HepG2 (cell line): Measurements from ENCODE around the gene TTLL13. TPM values are rescaled to one million over a fixed set of nuclear protein-coding genes. Genes with fewer than 3 reads are reported as not detected.

Source experiments
- ATF4 ChIP-seq, 2 experiments: fragments of 450-650 bp in 1 of 2; sonication (generic) in 1 of 2; formaldehyde crosslinking; IDR thresholded peaks; 2 replicates each; pipeline versions ENCODE4 v1.5.0 to v1.8.0; 2020 to 2022; ENCODE audit warnings: mild to moderate bottlenecking in 1 of 2, missing genetic modification reagents in 1 of 2
- ERF ChIP-seq: IDR thresholded peaks from 2 replicates; pipeline ENCODE4 v1.6.1; 2018; ENCODE audit warnings: missing biosample characterization, missing genetic modification reagents
- HMGXB3 ChIP-seq: sonication (generic); formaldehyde crosslinking; IDR thresholded peaks from 2 replicates; pipeline ENCODE4 v1.4.0; 2020; ENCODE audit warnings: missing genetic modification reagents, borderline replicate concordance
- YEATS4 ChIP-seq: sonication (generic); formaldehyde crosslinking; IDR thresholded peaks from 2 replicates; pipeline ENCODE4 v1.4.0; 2020; ENCODE audit warnings: missing genetic modification reagents, borderline replicate concordance
- ZBTB20 ChIP-seq: sonication (generic); formaldehyde crosslinking; IDR thresholded peaks from 2 replicates; pipeline ENCODE4 v1.8.1; 2023; ENCODE audit warnings: missing genetic modification reagents, low read depth, mild to moderate bottlenecking, borderline replicate concordance
- ZNF124 ChIP-seq: sonication (generic); formaldehyde crosslinking; IDR thresholded peaks from 2 replicates; pipeline ENCODE4 v1.4.0; 2020; ENCODE audit warnings: missing genetic modification reagents
- polyA plus RNA-seq, 8 experiments: library from polyadenylated mRNA; depleted of rRNA in 3 of 8; stranded (reverse) in 7 of 8; unstranded in 1 of 8; fragments of >200 nt; fragmentation: Illumina TruSeq in 4 of 8; extraction: Trizol in 4 of 8; gene quantifications; 2 replicates each; pipeline versions ENCODE4 v1.2.1 to v1.2.3, GENCODE V29; 2011 to 2016; ENCODE audit warnings: low read depth in 4 of 8, missing spikeins in 1 of 8, mixed read lengths in 1 of 8; ENCODE audit not compliant: insufficient read depth in 1 of 8
- total RNA-seq, 5 experiments: library from RNA; depleted of rRNA; stranded (reverse); fragments of >200 nt; fragmentation: Illumina TruSeq; extraction: Trizol; gene quantifications; 2 replicates each; pipeline ENCODE4 v1.2.3, GENCODE V29; 2016; ENCODE audit warnings: low read depth in 1 of 5
- TF ChIP-seq, protein P1 (sequence below): sonication (generic); formaldehyde crosslinking; IDR thresholded peaks from one replicate; pipeline ENCODE4 v1.5.1; 2020; ENCODE audit warnings: mild to moderate bottlenecking, missing genetic modification reagents; ENCODE audit errors: not compliant biosample characterization
- TF ChIP-seq, protein P2 (sequence below): sonication (generic); formaldehyde crosslinking; IDR thresholded peaks from 2 replicates; pipeline ENCODE4 v1.4.0; 2020; ENCODE audit warnings: missing genetic modification reagents, borderline replicate concordance
- TF ChIP-seq, protein P3 (sequence below): sonication (generic); formaldehyde crosslinking; IDR thresholded peaks from 2 replicates; pipeline ENCODE4 v1.5.0; 2020; ENCODE audit warnings: missing genetic modification reagents
- TF ChIP-seq, protein P4 (sequence below): sonication (generic); formaldehyde crosslinking; IDR thresholded peaks from 2 replicates; pipeline ENCODE4 v1.5.0; 2020; ENCODE audit warnings: missing genetic modification reagents, mild to moderate bottlenecking, borderline replicate concordance

TTLL13 gene
- total and polyA plus RNA-seq, 2 of the 13 experiments (the other 11 are each of a cell fraction or from before 2014, with no cell fraction given) = 0.07 to 0.29 TPM

DNA sequence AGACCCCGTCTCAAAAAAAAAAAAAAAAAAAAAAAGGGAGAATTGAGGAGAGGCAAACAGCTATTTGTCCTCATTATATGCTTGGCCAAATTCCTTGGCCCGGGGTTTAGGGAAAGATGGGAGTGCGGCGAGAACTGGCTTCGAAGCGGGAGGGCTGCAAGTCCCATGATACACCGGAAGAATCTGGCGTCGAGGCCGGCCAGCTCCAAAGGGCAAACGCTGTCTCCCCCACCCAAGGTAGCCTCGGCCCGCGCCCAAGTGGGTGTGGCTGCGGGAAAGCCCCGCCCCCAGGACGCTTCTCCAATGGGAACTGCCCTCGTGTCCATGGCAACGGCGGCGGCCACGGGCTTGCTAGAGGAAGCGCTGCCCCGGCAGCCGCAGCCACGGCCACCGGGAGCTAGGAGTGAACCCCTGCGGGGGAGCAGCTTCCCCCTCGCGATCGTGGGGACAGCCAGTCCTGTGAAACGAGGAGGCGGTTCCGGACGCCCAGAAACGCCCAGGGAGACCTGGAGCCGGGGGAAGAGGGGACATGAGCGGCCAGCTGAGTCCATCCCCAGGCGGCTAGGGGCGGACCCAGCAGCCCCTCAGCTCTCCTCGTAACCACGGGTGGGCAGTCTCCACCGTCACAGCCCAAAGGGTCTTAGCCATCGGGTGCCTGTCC, at the start of gene TTLL13 (continued):
- TF ChIP-seq, protein P1, sequence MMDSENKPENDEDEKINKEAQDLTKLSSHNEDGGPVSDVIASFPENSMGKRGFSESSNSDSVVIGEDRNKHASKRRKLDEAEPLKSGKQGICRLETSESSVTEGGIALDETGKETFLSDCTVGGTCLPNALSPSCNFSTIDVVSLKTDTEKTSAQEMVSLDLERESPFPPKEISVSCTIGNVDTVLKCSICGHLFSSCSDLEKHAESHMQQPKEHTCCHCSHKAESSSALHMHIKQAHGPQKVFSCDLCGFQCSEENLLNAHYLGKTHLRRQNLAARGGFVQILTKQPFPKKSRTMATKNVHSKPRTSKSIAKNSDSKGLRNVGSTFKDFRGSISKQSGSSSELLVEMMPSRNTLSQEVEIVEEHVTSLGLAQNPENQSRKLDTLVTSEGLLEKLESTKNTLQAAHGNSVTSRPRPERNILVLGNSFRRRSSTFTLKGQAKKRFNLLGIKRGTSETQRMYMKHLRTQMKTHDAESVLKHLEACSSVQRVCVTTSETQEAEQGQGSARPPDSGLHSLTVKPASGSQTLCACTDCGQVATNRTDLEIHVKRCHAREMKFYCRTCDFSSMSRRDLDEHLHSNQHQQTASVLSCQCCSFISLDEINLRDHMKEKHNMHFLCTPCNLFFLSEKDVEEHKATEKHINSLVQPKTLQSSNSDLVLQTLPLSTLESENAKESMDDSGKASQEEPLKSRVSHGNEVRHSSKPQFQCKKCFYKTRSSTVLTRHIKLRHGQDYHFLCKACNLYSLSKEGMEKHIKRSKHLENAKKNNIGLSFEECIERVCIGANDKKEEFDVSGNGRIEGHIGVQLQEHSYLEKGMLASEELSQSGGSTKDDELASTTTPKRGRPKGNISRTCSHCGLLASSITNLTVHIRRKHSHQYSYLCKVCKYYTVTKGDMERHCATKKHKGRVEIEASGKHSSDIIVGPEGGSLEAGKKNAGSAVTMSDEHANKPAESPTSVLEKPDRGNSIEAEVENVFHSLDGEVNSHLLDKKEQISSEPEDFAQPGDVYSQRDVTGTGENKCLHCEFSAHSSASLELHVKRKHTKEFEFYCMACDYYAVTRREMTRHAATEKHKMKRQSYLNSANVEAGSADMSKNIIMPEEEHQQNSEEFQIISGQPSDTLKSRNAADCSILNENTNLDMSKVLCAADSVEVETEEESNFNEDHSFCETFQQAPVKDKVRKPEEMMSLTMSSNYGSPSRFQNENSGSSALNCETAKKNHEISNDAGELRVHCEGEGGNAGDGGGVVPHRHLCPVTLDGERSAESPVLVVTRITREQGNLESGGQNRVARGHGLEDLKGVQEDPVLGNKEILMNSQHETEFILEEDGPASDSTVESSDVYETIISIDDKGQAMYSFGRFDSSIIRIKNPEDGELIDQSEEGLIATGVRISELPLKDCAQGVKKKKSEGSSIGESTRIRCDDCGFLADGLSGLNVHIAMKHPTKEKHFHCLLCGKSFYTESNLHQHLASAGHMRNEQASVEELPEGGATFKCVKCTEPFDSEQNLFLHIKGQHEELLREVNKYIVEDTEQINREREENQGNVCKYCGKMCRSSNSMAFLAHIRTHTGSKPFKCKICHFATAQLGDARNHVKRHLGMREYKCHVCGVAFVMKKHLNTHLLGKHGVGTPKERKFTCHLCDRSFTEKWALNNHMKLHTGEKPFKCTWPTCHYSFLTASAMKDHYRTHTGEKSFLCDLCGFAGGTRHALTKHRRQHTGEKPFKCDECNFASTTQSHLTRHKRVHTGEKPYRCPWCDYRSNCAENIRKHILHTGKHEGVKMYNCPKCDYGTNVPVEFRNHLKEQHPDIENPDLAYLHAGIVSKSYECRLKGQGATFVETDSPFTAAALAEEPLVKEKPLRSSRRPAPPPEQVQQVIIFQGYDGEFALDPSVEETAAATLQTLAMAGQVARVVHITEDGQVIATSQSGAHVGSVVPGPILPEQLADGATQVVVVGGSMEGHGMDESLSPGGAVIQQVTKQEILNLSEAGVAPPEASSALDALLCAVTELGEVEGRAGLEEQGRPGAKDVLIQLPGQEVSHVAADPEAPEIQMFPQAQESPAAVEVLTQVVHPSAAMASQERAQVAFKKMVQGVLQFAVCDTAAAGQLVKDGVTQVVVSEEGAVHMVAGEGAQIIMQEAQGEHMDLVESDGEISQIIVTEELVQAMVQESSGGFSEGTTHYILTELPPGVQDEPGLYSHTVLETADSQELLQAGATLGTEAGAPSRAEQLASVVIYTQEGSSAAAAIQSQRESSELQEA (CRISPR knock-in tag) = peak; percentile 63
- no peak; the same call in 1 of the 2 replicates for TF ChIP-seq YEATS4 (CRISPR knock-in tag)
- TF ChIP-seq, protein P2, sequence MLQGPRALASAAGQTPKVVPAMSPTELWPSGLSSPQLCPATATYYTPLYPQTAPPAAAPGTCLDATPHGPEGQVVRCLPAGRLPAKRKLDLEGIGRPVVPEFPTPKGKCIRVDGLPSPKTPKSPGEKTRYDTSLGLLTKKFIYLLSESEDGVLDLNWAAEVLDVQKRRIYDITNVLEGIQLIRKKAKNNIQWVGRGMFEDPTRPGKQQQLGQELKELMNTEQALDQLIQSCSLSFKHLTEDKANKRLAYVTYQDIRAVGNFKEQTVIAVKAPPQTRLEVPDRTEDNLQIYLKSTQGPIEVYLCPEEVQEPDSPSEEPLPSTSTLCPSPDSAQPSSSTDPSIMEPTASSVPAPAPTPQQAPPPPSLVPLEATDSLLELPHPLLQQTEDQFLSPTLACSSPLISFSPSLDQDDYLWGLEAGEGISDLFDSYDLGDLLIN (CRISPR knock-in tag) = no peak
- no peak for TF ChIP-seq ERF (CRISPR knock-in tag)
- TF ChIP-seq, protein P3, sequence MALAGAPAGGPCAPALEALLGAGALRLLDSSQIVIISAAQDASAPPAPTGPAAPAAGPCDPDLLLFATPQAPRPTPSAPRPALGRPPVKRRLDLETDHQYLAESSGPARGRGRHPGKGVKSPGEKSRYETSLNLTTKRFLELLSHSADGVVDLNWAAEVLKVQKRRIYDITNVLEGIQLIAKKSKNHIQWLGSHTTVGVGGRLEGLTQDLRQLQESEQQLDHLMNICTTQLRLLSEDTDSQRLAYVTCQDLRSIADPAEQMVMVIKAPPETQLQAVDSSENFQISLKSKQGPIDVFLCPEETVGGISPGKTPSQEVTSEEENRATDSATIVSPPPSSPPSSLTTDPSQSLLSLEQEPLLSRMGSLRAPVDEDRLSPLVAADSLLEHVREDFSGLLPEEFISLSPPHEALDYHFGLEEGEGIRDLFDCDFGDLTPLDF (CRISPR knock-in tag) = no peak
- peak; percentile 50; the same call in 1 of the 2 replicates for TF ChIP-seq ZBTB20 (CRISPR knock-in tag)
- TF ChIP-seq ZNF124 (CRISPR knock-in tag) = no peak; the same call in 1 of the 2 replicates
- TF ChIP-seq ATF4 (CRISPR knock-in tag; IDR thresholded peaks at IDR 0.05) = no peak
- TF ChIP-seq, protein P4, sequence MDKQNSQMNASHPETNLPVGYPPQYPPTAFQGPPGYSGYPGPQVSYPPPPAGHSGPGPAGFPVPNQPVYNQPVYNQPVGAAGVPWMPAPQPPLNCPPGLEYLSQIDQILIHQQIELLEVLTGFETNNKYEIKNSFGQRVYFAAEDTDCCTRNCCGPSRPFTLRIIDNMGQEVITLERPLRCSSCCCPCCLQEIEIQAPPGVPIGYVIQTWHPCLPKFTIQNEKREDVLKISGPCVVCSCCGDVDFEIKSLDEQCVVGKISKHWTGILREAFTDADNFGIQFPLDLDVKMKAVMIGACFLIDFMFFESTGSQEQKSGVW = no peak
- TF ChIP-seq HMGXB3 (CRISPR knock-in tag) = 0 out of 2 replicates have a peak, but pooled peaks have one; percentile 30
